ENCODE measurements around the gene SYCP2. TPM values are rescaled to one million over a fixed set of nuclear protein-coding genes. Genes with fewer than 3 reads are reported as not detected.

SYCP2 gene
- total RNA-seq, 1 donor from 2014 or later: 0.69 TPM

- no peak for TF ChIP-seq CTCF (IDR thresholded peaks at IDR 0.05; ENCODE audit: partially characterized antibody, unreplicated experiment)
- Mint-ChIP-seq H3K27me3 (ENCODE audit: unreplicated experiment) (no peaks in the 10 kb centered on the region), H3K4me3 (ENCODE audit: unreplicated experiment) (peak overlapping the region; percentile 67)
These were observed 1.7 kb downstream of the SYCP2 start for GRCh38 chr20:59931511-59932312.

GRCh38 chr20:59925899-59926298 is 7.5 kb downstream of the SYCP2 start:
- Mint-ChIP-seq H3K4me3 (ENCODE audit: unreplicated experiment) (no peak overlapping the region), H3K36me3 (ENCODE audit: unreplicated experiment) (no peaks in the 10 kb centered on the region), H3K9me3 (ENCODE audit: unreplicated experiment) (no peaks in the 10 kb centered on the region), H3K4me1 (ENCODE audit: low read depth, unreplicated experiment) (no peaks in the 10 kb centered on the region), H3K27ac (ENCODE audit: unreplicated experiment) (no peak overlapping the region), H3K27me3 (ENCODE audit: unreplicated experiment) (no peaks in the 10 kb centered on the region)
- DNase-seq: no peak
- no peak for TF ChIP-seq CTCF (IDR thresholded peaks at IDR 0.05; ENCODE audit: partially characterized antibody, unreplicated experiment)

More at GRCh38 chr20:59931511-59932312, 1.7 kb downstream of the SYCP2 start:
- Mint-ChIP-seq H3K27ac (ENCODE audit: unreplicated experiment) (no peak overlapping the region), H3K4me1 (ENCODE audit: low read depth, unreplicated experiment) (no peaks in the 10 kb centered on the region), H3K9me3 (ENCODE audit: unreplicated experiment) (peaks cover 3% of the 10 kb centered on the region), H3K36me3 (ENCODE audit: unreplicated experiment) (no peaks in the 10 kb centered on the region)
- DNase-seq: no peak

- Mint-ChIP-seq H3K4me1 (ENCODE audit: low read depth, unreplicated experiment) (no peaks in the 10 kb centered on the region), H3K9me3 (ENCODE audit: unreplicated experiment) (no peaks in the 10 kb centered on the region), H3K27me3 (ENCODE audit: unreplicated experiment) (no peaks in the 10 kb centered on the region), H3K4me3 (ENCODE audit: unreplicated experiment) (no peak overlapping the region), H3K36me3 (ENCODE audit: unreplicated experiment) (no peaks in the 10 kb centered on the region), H3K27ac (ENCODE audit: unreplicated experiment) (no peak overlapping the region)
- no peak for TF ChIP-seq CTCF (IDR thresholded peaks at IDR 0.05; ENCODE audit: partially characterized antibody, unreplicated experiment)
- no peak for DNase-seq
These were observed 8.1 kb downstream of the SYCP2 start for GRCh38 chr20:59925359-59925758.

GRCh38 chr20:59923514-59923913 is 9.9 kb downstream of the SYCP2 start:
- Mint-ChIP-seq H3K9me3 (ENCODE audit: unreplicated experiment) (no peaks in the 10 kb centered on the region), H3K27me3 (ENCODE audit: unreplicated experiment) (no peaks in the 10 kb centered on the region), H3K27ac (ENCODE audit: unreplicated experiment) (no peak overlapping the region), H3K4me3 (ENCODE audit: unreplicated experiment) (no peak overlapping the region), H3K36me3 (ENCODE audit: unreplicated experiment) (no peaks in the 10 kb centered on the region), H3K4me1 (ENCODE audit: low read depth, unreplicated experiment) (no peaks in the 10 kb centered on the region)
- TF ChIP-seq CTCF (IDR thresholded peaks at IDR 0.05; ENCODE audit: partially characterized antibody, unreplicated experiment): no peak
- no peak for DNase-seq

- Mint-ChIP-seq H3K4me1 (ENCODE audit: low read depth, unreplicated experiment) (no peaks in the 10 kb centered on the region), H3K27ac (ENCODE audit: unreplicated experiment) (no peak overlapping the region), H3K9me3 (ENCODE audit: unreplicated experiment) (no peaks in the 10 kb centered on the region), H3K4me3 (ENCODE audit: unreplicated experiment) (no peak overlapping the region), H3K27me3 (ENCODE audit: unreplicated experiment) (no peaks in the 10 kb centered on the region), H3K36me3 (ENCODE audit: unreplicated experiment) (no peaks in the 10 kb centered on the region)
- TF ChIP-seq CTCF (IDR thresholded peaks at IDR 0.05; ENCODE audit: partially characterized antibody, unreplicated experiment): no peak
- DNase-seq: no peak
These were observed 12.5 kb downstream of the SYCP2 start for GRCh38 chr20:59920944-59921343.
